CD4-positive, alpha-beta T cell treated with Interleukin-4 for 1 hour (primary cell): Measurements from ENCODE around the gene ADAMTS2.
"Not testable (repeated sequence)": the region's sequence is repeated elsewhere in the genome, so short reads cannot be mapped to it uniquely, and the experiment has no call there.

Experiments used
- DNase-seq, 2 donors: peaks; one replicate each; pipeline ENCODE4 v3.0.0-alpha.2; 2020 to 2022

Gene ADAMTS2

GRCh38 chr5:179294131-179294780 lies 51.0 kb downstream of the ADAMTS2 start:
- no peak for DNase-seq

- no peak for DNase-seq
These were observed 52.3 kb downstream of the ADAMTS2 start for GRCh38 chr5:179292681-179293635.

GRCh38 chr5:179292202-179292601 lies 53.1 kb downstream of the ADAMTS2 start:
- DNase-seq, result no peak

- DNase-seq, result no peak
These were observed 54.4 kb downstream of the ADAMTS2 start for GRCh38 chr5:179290681-179291540.

GRCh38 chr5:179289756-179290385 lies 55.4 kb downstream of the ADAMTS2 start:
- no peak for DNase-seq

- DNase-seq, result no peak
These were observed 56.5 kb downstream of the ADAMTS2 start for GRCh38 chr5:179288809-179289185.

GRCh38 chr5:179288101-179288808 lies 57.0 kb downstream of the ADAMTS2 start:
- no peak for DNase-seq

- DNase-seq, result no peak
These were observed 57.6 kb downstream of the ADAMTS2 start for GRCh38 chr5:179287631-179288030.

- no peak for DNase-seq
These were observed 58.2 kb downstream of the ADAMTS2 start for GRCh38 chr5:179287071-179287470.

- DNase-seq, result not testable (repeated sequence)
These were observed 59.5 kb downstream of the ADAMTS2 start for GRCh38 chr5:179285776-179286162.

- DNase-seq, result no peak
These were observed 60.3 kb downstream of the ADAMTS2 start for GRCh38 chr5:179284751-179285631.

GRCh38 chr5:179283908-179284307 lies 61.4 kb downstream of the ADAMTS2 start:
- DNase-seq, result not testable (repeated sequence)

GRCh38 chr5:179281694-179282093 lies 63.6 kb downstream of the ADAMTS2 start:
- no peak for DNase-seq

GRCh38 chr5:179280095-179280490 lies 65.2 kb downstream of the ADAMTS2 start:
- no peak for DNase-seq

- no peak for DNase-seq
These were observed 65.7 kb downstream of the ADAMTS2 start for GRCh38 chr5:179279347-179280094.

- no peak for DNase-seq
These were observed 66.7 kb downstream of the ADAMTS2 start for GRCh38 chr5:179278546-179278945.

GRCh38 chr5:179278119-179278518 lies 67.1 kb downstream of the ADAMTS2 start:
- no peak for DNase-seq

GRCh38 chr5:179276838-179277395 lies 68.3 kb downstream of the ADAMTS2 start:
- no peak for DNase-seq

GRCh38 chr5:179275941-179276837 lies 69.1 kb downstream of the ADAMTS2 start:
- no peak for DNase-seq
